Uterus (tissue), 4 donors: ENCODE results near the gene ABHD4. TPM values are rescaled to one million over a fixed set of nuclear protein-coding genes. Genes with fewer than 3 reads are reported as not detected.

Experiments used
- DNase-seq, 2 donors: peaks; one replicate each; pipeline ENCODE4 v3.0.0-alpha.2; 2019 to 2020
- H3K27ac ChIP-seq, 2 donors: fragments of 200-600 bp; sonication (generic); 1 replicate in 1 of 2; 2 replicates in 1 of 2; pipeline ENCODE4 v1.5.1; 2016 to 2018
- H3K27me3 ChIP-seq, 2 donors: fragments of 200-600 bp; sonication (generic); one replicate each; pipeline ENCODE4 v1.5.1; 2018 to 2019; ENCODE audit warnings: control low read depth in 1 of 2
- H3K36me3 ChIP-seq, 2 donors: fragments of 200-600 bp; sonication (generic); one replicate each; pipeline ENCODE4 v1.5.1; 2019; ENCODE audit warnings: control low read depth in 1 of 2
- H3K4me1 ChIP-seq, 2 donors: fragments of 200-600 bp; sonication (generic); one replicate each; pipeline ENCODE4 v1.5.1; 2018 to 2019; ENCODE audit warnings: control low read depth in 1 of 2
- H3K4me3 ChIP-seq, 2 donors: fragments of 200-600 bp; sonication (generic); 1 replicate in 1 of 2; 2 replicates in 1 of 2; pipeline ENCODE4 v1.5.1; 2018 to 2019; ENCODE audit warnings: mild to moderate bottlenecking in 1 of 2
- H3K9me3 ChIP-seq, 2 donors: fragments of 200-600 bp; sonication (generic); one replicate each; pipeline ENCODE4 v1.5.1; 2019; ENCODE audit warnings: control low read depth in 1 of 2
- POLR2A ChIP-seq, 2 donors: fragments of 450-650 bp; IDR thresholded peaks; one replicate each; pipeline ENCODE4 v1.6.1; 2016; ENCODE audit warnings: antibody characterized with exemption in 2 of 2, mild to moderate bottlenecking in 1 of 2, moderate library complexity in 1 of 2
- intact Hi-C: fragments of 100-400 bp; cut with DNase I; formaldehyde crosslinking; loops from one replicate; pipeline ENCODE4 v1.15.1; 2023; ENCODE audit warnings: low total_unique reads
- total RNA-seq, 4 donors: library from RNA; depleted of rRNA in 3 of 4; stranded (reverse); fragments of >200 nt in 3 of 4; gene quantifications; one replicate each; pipeline versions ENCODE4 v1.1.0 to v1.2.4, GENCODE V29; 2014 to 2023
- TF ChIP-seq, protein P1 (sequence below), 4 experiments: fragments of 200-600 bp in 2 of 4; fragments of 450-650 bp in 2 of 4; sonication (generic) in 2 of 4; IDR thresholded peaks; one replicate each; pipeline ENCODE4 v1.5.1; 2016 to 2019; ENCODE audit warnings: antibody characterized with exemption in 4 of 4, mild to moderate bottlenecking in 2 of 4, moderate library complexity in 1 of 4
- donor health status: DM: yes; HTN: yes; CAD: no.

ABHD4 gene
- total RNA-seq, 4 donors from 2014 or later, result 17.9 to 40.0 (median 28.6) TPM

DNA sequence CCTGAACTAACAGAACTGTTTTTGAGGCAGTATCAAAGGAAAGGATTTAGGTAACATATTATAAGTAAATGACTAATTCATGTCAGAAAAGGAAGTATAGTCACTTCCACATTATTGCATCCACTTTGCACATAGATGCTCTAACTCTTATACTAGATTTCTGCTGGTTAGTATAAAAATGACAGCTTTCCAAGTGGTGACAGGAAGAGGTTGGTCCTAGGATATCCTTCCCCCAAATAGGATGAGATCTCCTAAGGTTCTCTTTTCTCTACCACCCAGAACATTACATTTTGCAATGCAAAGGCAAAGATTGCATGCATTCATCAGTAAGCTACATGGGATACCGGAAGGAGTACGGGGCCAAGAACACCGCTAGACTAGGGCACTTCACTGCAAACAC is 24.3 kb upstream of the ABHD4 start:
- Histone ChIP-seq H3K9me3 (no peaks in the 10 kb centered on the region), H3K27ac (no peak overlapping the region), H3K4me3 (no peak overlapping the region), H3K36me3 (no peaks in the 10 kb centered on the region), H3K27me3 (no peaks in the 10 kb centered on the region), H3K4me1 (no peaks in the 10 kb centered on the region)
- no peak for DNase-seq
- intact Hi-C loops, result no loop called here
- TF ChIP-seq POLR2A (IDR thresholded peaks at IDR 0.05), result no peak
- TF ChIP-seq, protein P1, sequence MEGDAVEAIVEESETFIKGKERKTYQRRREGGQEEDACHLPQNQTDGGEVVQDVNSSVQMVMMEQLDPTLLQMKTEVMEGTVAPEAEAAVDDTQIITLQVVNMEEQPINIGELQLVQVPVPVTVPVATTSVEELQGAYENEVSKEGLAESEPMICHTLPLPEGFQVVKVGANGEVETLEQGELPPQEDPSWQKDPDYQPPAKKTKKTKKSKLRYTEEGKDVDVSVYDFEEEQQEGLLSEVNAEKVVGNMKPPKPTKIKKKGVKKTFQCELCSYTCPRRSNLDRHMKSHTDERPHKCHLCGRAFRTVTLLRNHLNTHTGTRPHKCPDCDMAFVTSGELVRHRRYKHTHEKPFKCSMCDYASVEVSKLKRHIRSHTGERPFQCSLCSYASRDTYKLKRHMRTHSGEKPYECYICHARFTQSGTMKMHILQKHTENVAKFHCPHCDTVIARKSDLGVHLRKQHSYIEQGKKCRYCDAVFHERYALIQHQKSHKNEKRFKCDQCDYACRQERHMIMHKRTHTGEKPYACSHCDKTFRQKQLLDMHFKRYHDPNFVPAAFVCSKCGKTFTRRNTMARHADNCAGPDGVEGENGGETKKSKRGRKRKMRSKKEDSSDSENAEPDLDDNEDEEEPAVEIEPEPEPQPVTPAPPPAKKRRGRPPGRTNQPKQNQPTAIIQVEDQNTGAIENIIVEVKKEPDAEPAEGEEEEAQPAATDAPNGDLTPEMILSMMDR (IDR thresholded peaks at IDR 0.05), result no peak

DNA sequence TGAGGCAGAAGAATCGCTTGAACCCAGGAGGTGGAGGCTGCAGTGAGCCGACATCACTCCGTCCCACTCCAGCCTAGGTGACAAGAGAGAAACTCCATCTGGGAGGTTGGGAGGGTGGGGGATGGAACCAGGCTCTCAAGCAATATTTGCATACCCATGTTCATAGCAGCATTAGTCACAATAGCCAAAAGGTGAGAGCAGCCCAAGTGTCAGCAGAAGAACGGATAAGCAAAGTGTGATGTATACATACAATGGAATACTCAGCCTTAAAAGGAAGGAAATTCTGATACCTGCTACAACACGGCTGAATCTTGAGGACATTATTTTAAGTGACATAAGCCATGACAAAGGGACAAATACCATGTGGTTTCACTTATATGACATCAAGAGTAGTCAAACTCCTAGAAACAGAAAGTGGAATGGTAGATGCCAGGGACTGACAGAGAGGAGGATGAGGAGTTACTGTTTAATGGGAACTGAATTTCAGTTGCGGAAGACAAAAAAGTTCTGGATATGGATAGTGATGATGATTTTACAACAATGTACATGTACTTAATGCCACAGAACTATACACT is 20.7 kb upstream of the ABHD4 start:
- Histone ChIP-seq H3K27ac (no peak overlapping the region), H3K4me1 (no peaks in the 10 kb centered on the region), H3K4me3 (no peak overlapping the region), H3K27me3 (no peaks in the 10 kb centered on the region), H3K36me3 (no peaks in the 10 kb centered on the region), H3K9me3 (no peaks in the 10 kb centered on the region)
- TF ChIP-seq, protein P1 (IDR thresholded peaks at IDR 0.05), result no peak
- no peak for TF ChIP-seq POLR2A (IDR thresholded peaks at IDR 0.05)
- intact Hi-C loops, result no loop called here
- DNase-seq, result no peak

DNA sequence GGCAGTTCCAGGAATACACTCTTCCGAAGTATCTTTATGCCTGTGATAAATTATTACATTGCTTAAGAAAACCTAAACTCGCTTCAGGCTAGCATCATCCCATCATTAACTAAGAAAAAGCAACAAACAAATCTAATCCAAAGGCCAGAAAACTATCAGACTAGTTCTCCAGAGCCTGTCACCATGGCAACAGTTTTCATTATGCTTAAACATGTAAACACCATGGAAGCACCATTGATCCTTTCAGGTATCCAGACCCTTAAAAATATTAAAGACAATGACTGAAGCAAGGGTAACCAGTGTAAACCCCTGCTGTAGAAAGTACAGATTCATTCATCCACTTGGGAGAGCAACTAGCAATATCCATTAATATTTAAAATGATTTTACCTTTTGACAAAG is 18.9 kb upstream of the ABHD4 start:
- H3K4me1 ChIP-seq, result no peaks in the 10 kb centered on the region
- H3K9me3 ChIP-seq, result no peaks in the 10 kb centered on the region
- intact Hi-C loops, result no loop called here
- no peak overlapping the region for H3K27ac ChIP-seq
- DNase-seq, result no peak
- no peaks in the 10 kb centered on the region for H3K27me3 ChIP-seq
- TF ChIP-seq, protein P1 (IDR thresholded peaks at IDR 0.05), result no peak
- no peak for TF ChIP-seq POLR2A (IDR thresholded peaks at IDR 0.05)
- H3K36me3 ChIP-seq, result no peaks in the 10 kb centered on the region
- no peak overlapping the region for H3K4me3 ChIP-seq

DNA sequence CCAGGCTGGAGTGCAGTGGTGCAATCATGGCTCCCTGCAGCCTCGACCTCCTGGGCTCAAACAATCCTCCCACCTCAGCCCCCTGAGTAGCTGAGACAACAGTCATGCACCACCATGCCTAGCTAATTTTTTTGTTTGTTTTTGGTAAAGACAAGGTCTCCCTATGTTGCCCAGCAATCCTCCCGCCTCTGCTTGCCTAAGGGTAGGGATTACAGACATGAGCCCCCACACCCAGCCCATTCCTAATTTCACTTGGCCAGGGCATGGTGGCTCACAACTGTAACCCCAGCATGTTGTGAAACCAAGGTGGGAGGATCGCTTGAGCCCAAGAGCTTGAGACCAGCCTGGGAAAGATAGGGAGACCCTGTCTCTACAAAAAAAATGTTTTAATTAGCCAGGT is 18.2 kb upstream of the ABHD4 start:
- H3K27ac ChIP-seq, result no peak overlapping the region
- DNase-seq, result no peak
- H3K4me1 ChIP-seq, result no peaks in the 10 kb centered on the region
- no peak for TF ChIP-seq POLR2A (IDR thresholded peaks at IDR 0.05)
- TF ChIP-seq, protein P1 (IDR thresholded peaks at IDR 0.05), result no peak
- intact Hi-C loops, result no loop called here
- H3K4me3 ChIP-seq, result no peak overlapping the region
- H3K9me3 ChIP-seq, result no peaks in the 10 kb centered on the region
- no peaks in the 10 kb centered on the region for H3K27me3 ChIP-seq
- no peaks in the 10 kb centered on the region for H3K36me3 ChIP-seq

DNA sequence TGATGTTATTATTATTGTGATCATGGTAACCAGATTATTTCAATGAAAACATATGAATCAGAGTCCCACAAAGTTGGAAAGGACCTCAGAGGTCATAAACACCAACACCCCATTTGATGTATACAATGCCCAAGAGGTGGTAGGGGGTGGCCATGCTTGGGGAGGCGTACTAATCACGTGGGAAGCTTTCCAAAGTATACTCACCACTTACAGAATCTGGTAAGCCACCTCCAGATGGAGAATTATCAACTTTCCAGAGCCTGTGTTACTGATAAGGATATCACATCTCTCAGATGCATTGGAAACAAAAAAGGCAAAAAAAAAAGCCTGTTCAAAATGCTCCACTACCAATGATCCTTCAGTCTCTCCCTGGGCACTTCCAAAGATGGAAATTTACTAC is 17.5 kb upstream of the ABHD4 start:
- no peaks in the 10 kb centered on the region for H3K27me3 ChIP-seq
- H3K9me3 ChIP-seq, result no peaks in the 10 kb centered on the region
- no peak overlapping the region for H3K27ac ChIP-seq
- TF ChIP-seq, protein P1 (IDR thresholded peaks at IDR 0.05), result no peak
- no peak for TF ChIP-seq POLR2A (IDR thresholded peaks at IDR 0.05)
- DNase-seq, result no peak
- no peaks in the 10 kb centered on the region for H3K4me1 ChIP-seq
- H3K36me3 ChIP-seq, result no peaks in the 10 kb centered on the region
- H3K4me3 ChIP-seq, result no peak overlapping the region
- intact Hi-C loops, result no loop called here
